Transverse colon (tissue), 4 donors: Measurements from ENCODE around the gene FIGLA. TPM values are rescaled to one million over a fixed set of nuclear protein-coding genes. Genes with fewer than 3 reads are reported as not detected.

Experiments
- DNase-seq: peaks from one replicate; pipeline ENCODE4 v3.0.0-alpha.2; 2019
- H3K27ac ChIP-seq, 4 donors: fragments of 200-600 bp; sonication (generic); 2 replicates each; pipeline ENCODE4 v1.5.1; 2016 to 2018; ENCODE audit warnings: inconsistent platforms in 4 of 4
- H3K27me3 ChIP-seq: fragments of 200-600 bp; sonication (generic); 2 replicates; pipeline ENCODE4 v1.5.1; 2017; ENCODE audit warnings: inconsistent platforms
- H3K36me3 ChIP-seq, 4 donors: fragments of 200-600 bp; sonication (generic); 2 replicates each; pipeline ENCODE4 v1.5.1; 2017 to 2019; ENCODE audit warnings: inconsistent platforms in 4 of 4
- H3K4me1 ChIP-seq, 4 donors: fragments of 200-600 bp; sonication (generic); 2 replicates each; pipeline ENCODE4 v1.5.1; 2017 to 2020; ENCODE audit warnings: inconsistent platforms in 4 of 4
- H3K4me3 ChIP-seq, 4 donors: fragments of 200-600 bp; sonication (generic); 1 replicate in 1 of 4; 2 replicates in 3 of 4; pipeline versions ENCODE4 v1.5.1 to v1.6.1; 2017 to 2019; ENCODE audit warnings: inconsistent platforms in 4 of 4
- H3K9me3 ChIP-seq, 2 donors: fragments of 200-600 bp; sonication (generic); 2 replicates each; pipeline ENCODE4 v1.5.1; 2017 to 2019; ENCODE audit warnings: inconsistent platforms in 2 of 2
- CTCF ChIP-seq, 5 experiments: fragments of 200-600 bp in 3 of 5; fragments of 450-650 bp in 2 of 5; sonication (generic) in 3 of 5; IDR thresholded peaks; 1 replicate in 2 of 5; 2 replicates in 3 of 5; pipeline ENCODE4 v1.5.1; 2016 to 2017; ENCODE audit warnings: antibody characterized with exemption in 5 of 5, inconsistent platforms in 3 of 5, mild to moderate bottlenecking in 2 of 5, moderate library complexity in 1 of 5
- EP300 ChIP-seq: sonication (generic); formaldehyde crosslinking; IDR thresholded peaks from one replicate; pipeline ENCODE4 v1.6.1; 2017; ENCODE audit warnings: antibody characterized with exemption, low read depth
- POLR2A ChIP-seq: fragments of 450-650 bp; IDR thresholded peaks from one replicate; pipeline ENCODE4 v1.6.1; 2016; ENCODE audit warnings: antibody characterized with exemption, mild to moderate bottlenecking, moderate library complexity
- POLR2AphosphoS5 ChIP-seq, 3 donors: sonication (generic); formaldehyde crosslinking; IDR thresholded peaks; one replicate each; pipeline ENCODE4 v1.6.1; 2016; ENCODE audit warnings: antibody characterized with exemption in 3 of 3
- WGBS, 2 donors: methylation state at CpG; one replicate each; pipeline ENCODE4 v1.1.5; 2018; ENCODE audit warnings: low coverage in 1 of 2; 5-methylcytosine and 5-hydroxymethylcytosine counted together
- in situ Hi-C, 4 donors: fragments of 200-750 bp; cut with MboI; loops; one replicate each; pipeline versions ENCODE4 v1.15.0 to v1.15.1; 2017; ENCODE audit warnings: low sequenced_read_pairs in 3 of 4, low pct_ligation_motif_present in 1 of 4, low pct_unique_long_range_greater_than_20kb in 1 of 4
- intact Hi-C: fragments of 100-400 bp; cut with DNase I; formaldehyde crosslinking; loops from one replicate; pipeline ENCODE4 v1.15.1; 2023; ENCODE audit warnings: low total_unique reads
- total RNA-seq, 4 donors: library from RNA; depleted of rRNA; stranded (reverse); fragments of >200 nt; gene quantifications; one replicate each; pipeline ENCODE4 v1.1.0, GENCODE V29; 2016

FIGLA gene
- total RNA-seq, 4 donors from 2014 or later: not detected

GRCh38 chr2:70767699-70768589 is 22.5 kb downstream of the FIGLA start, which contains the start of gene ADD2:
Gene ADD2, minus strand, starts transcription at chr2:70768200. Its CDS starts 61,792 bp downstream, at chr2:70706408.
- Histone ChIP-seq H3K36me3 (no peaks in the 10 kb centered on the region), H3K9me3 (no peaks in the 10 kb centered on the region), H3K27ac (no peak within 1 kb of the TSS), H3K4me3 (peak within 1 kb of the TSS in 3 of 4 donors; percentile 10 to 44 (median 25)), H3K27me3 (peaks cover 94% of the 10 kb centered on the region), H3K4me1 (peaks cover 3 to 15% (median 13%) of the 10 kb centered on the region in 4 donors)
- WGBS, 2 donors: 0% methylated on average over 35 of the region's 74 CpGs; no CpG with 5 or more reads in 1 of the 2 donors
- TF ChIP-seq EP300: no peak
- no peak for TF ChIP-seq POLR2A
- TF ChIP-seq POLR2AphosphoS5 (IDR thresholded peaks at IDR 0.05): no peak
- peak in 1 of 5 experiments; percentile 9 for TF ChIP-seq CTCF (IDR thresholded peaks at IDR 0.05)
- intact Hi-C loops (no loop called here), in situ Hi-C loops (no loop called here)
- peak; percentile 9 for DNase-seq

GRCh38 chr2:70767079-70767698 is 23.3 kb downstream of the FIGLA start:
- peak overlapping the region in 3 of 4 donors; percentile 10 to 44 (median 25) for H3K4me3 ChIP-seq
- intact Hi-C loops: no loop called here
- no peaks in the 10 kb centered on the region for H3K9me3 ChIP-seq
- no peak overlapping the region for H3K27ac ChIP-seq
- no peak for DNase-seq
- TF ChIP-seq POLR2AphosphoS5 (IDR thresholded peaks at IDR 0.05) (no peak), EP300 (no peak), CTCF (IDR thresholded peaks at IDR 0.05) (no peak), POLR2A (no peak)
- H3K27me3 ChIP-seq: peaks cover 86% of the 10 kb centered on the region
- H3K36me3 ChIP-seq: no peaks in the 10 kb centered on the region
- WGBS, 2 donors: 0 to 1% methylated on average over 1 to 38 of the region's 51 CpGs
- H3K4me1 ChIP-seq: peaks cover 3 to 15% (median 13%) of the 10 kb centered on the region in 4 donors
- in situ Hi-C loops: no loop called here

GRCh38 chr2:70766357-70767078 is 23.9 kb downstream of the FIGLA start:
- Histone ChIP-seq H3K9me3 (no peaks in the 10 kb centered on the region), H3K27me3 (peaks cover 84% of the 10 kb centered on the region), H3K27ac (no peak overlapping the region), H3K4me3 (peak overlapping the region in 2 of 4 donors; percentile 25 to 44), H3K36me3 (no peaks in the 10 kb centered on the region), H3K4me1 (peaks cover 3 to 15% (median 13%) of the 10 kb centered on the region in 4 donors)
- 11 to 20% methylated on average over 7 of the region's 7 CpGs for WGBS, 2 donors
- TF ChIP-seq EP300: no peak
- TF ChIP-seq POLR2AphosphoS5 (IDR thresholded peaks at IDR 0.05): no peak
- no peak for TF ChIP-seq CTCF (IDR thresholded peaks at IDR 0.05)
- no peak for TF ChIP-seq POLR2A
- intact Hi-C loops: no loop called here
- no peak for DNase-seq
- in situ Hi-C loops: no loop called here

GRCh38 chr2:70765507-70765906 is 24.9 kb downstream of the FIGLA start:
- intact Hi-C loops: no loop called here
- 81 to 87% methylated on average over 7 of the region's 7 CpGs for WGBS, 2 donors
- DNase-seq: no peak
- in situ Hi-C loops: no loop called here
- Histone ChIP-seq H3K36me3 (no peaks in the 10 kb centered on the region), H3K9me3 (no peaks in the 10 kb centered on the region), H3K4me3 (no peak overlapping the region), H3K27ac (no peak overlapping the region), H3K27me3 (peaks cover 79% of the 10 kb centered on the region), H3K4me1 (peaks cover 3 to 15% (median 13%) of the 10 kb centered on the region in 4 donors)
- no peak for TF ChIP-seq EP300
- no peak for TF ChIP-seq POLR2AphosphoS5 (IDR thresholded peaks at IDR 0.05)
